K562 (cell line): ENCODE measurements around the gene CLDN7. TPM values are rescaled to one million over a fixed set of nuclear protein-coding genes. Genes with fewer than 3 reads are reported as not detected.
A peak's percentile ranks its signal among the peaks of the same experiment; 100 is the strongest.

ENCODE experiments used
- ARNT ChIP-seq, 2 experiments: fragments of 450-650 bp; IDR thresholded peaks; 2 replicates each; pipeline ENCODE4 v1.6.1; 2016; ENCODE audit warnings: mild to moderate bottlenecking in 1 of 2
- BCLAF1 ChIP-seq, 2 experiments: fragments of 450-650 bp in 1 of 2; IDR thresholded peaks; 2 replicates each; pipeline ENCODE4 v1.6.1; 2011 to 2017; ENCODE audit warnings: low read depth in 2 of 2, antibody characterized with exemption in 1 of 2, borderline replicate concordance in 1 of 2, low read length in 1 of 2, mild to moderate bottlenecking in 1 of 2, mixed read lengths in 1 of 2; ENCODE audit not compliant: control insufficient read depth in 1 of 2
- BCOR ChIP-seq: fragments of 450-650 bp; IDR thresholded peaks from 2 replicates; pipeline ENCODE4 v1.6.1; 2016
- CTBP1 ChIP-seq: fragments of 450-650 bp; IDR thresholded peaks from 2 replicates; pipeline ENCODE4 v1.6.1; 2016; ENCODE audit warnings: borderline replicate concordance
- DIDO1 ChIP-seq: fragments of 450-650 bp; IDR thresholded peaks from 2 replicates; pipeline ENCODE4 v1.6.1; 2016; ENCODE audit warnings: low read depth, missing biosample characterization, missing genetic modification characterization
- EHMT2 ChIP-seq: fragments of 450-650 bp; IDR thresholded peaks from 2 replicates; pipeline ENCODE4 v1.6.1; 2018; ENCODE audit warnings: antibody characterized with exemption
- ESRRA ChIP-seq: fragments of 450-650 bp; IDR thresholded peaks from 2 replicates; pipeline ENCODE4 v1.6.1; 2014; ENCODE audit warnings: low read depth, mild to moderate bottlenecking, moderate library complexity, borderline replicate concordance
- HMG20A ChIP-seq: fragments of 450-650 bp; formaldehyde crosslinking; conservative IDR thresholded peaks from 2 replicates; pipeline ENCODE4 v1.4.0; 2020; ENCODE audit warnings: mild to moderate bottlenecking, mixed read lengths
- HNRNPLL ChIP-seq: fragments of 200-400 bp; formaldehyde crosslinking; IDR thresholded peaks from 2 replicates; pipeline ENCODE4 v1.6.1; 2017; ENCODE audit warnings: low read length, low read depth, mild to moderate bottlenecking; ENCODE audit not compliant: poor library complexity, severe bottlenecking
- IFI16 ChIP-seq: fragments of 250-450 bp; sonication (Bioruptor Pico); IDR thresholded peaks from 2 replicates; pipeline ENCODE4 v2.1.2; 2022; ENCODE audit warnings: mild to moderate bottlenecking, inconsistent platforms
- POLR2B ChIP-seq: fragments of 450-650 bp; IDR thresholded peaks from 2 replicates; pipeline ENCODE4 v1.6.1; 2018; ENCODE audit warnings: low read depth; ENCODE audit not compliant: partially characterized antibody
- RB1 ChIP-seq: fragments of 450-650 bp; IDR thresholded peaks from 2 replicates; pipeline ENCODE4 v1.6.1; 2017; ENCODE audit warnings: low read depth, mild to moderate bottlenecking
- RBM15 ChIP-seq: fragments of 200-400 bp; formaldehyde crosslinking; IDR thresholded peaks from 2 replicates; pipeline ENCODE4 v1.6.1; 2018; ENCODE audit warnings: mild to moderate bottlenecking, low read length, moderate library complexity; ENCODE audit not compliant: insufficient read depth
- RBM25 ChIP-seq: fragments of 200-400 bp; formaldehyde crosslinking; IDR thresholded peaks from 2 replicates; pipeline ENCODE4 v1.6.1; 2018; ENCODE audit warnings: low read length, low read depth, moderate library complexity; ENCODE audit not compliant: severe bottlenecking
- RFX1 ChIP-seq: fragments of 450-650 bp; IDR thresholded peaks from 2 replicates; pipeline ENCODE4 v1.6.1; 2016; ENCODE audit warnings: mild to moderate bottlenecking, moderate library complexity
- SMC3 ChIP-seq: conservative IDR thresholded peaks from 2 replicates; pipeline ENCODE4 v1.6.1; 2011; ENCODE audit warnings: low read depth, low read length, improper control_type of control experiment; ENCODE audit not compliant: insufficient read depth
- SREBF2 ChIP-seq: sonication (generic); formaldehyde crosslinking; IDR thresholded peaks from 2 replicates; pipeline ENCODE4 v1.4.0; 2020; ENCODE audit warnings: mild to moderate bottlenecking, missing genetic modification reagents
- TAF1 ChIP-seq: IDR thresholded peaks from 2 replicates; pipeline ENCODE4 v1.6.1; 2011; ENCODE audit warnings: mild to moderate bottlenecking, low read length, moderate library complexity; ENCODE audit not compliant: insufficient read depth, control insufficient read depth, severe bottlenecking; ENCODE audit errors: extremely low read depth
- TAF9B ChIP-seq: fragments of 450-650 bp; IDR thresholded peaks from 2 replicates; pipeline ENCODE4 v1.6.1; 2018; ENCODE audit warnings: mild to moderate bottlenecking; ENCODE audit not compliant: partially characterized antibody
- USF1 ChIP-seq: sonication (generic); formaldehyde crosslinking; IDR thresholded peaks from 2 replicates; pipeline ENCODE4 v1.9.0; 2022; ENCODE audit warnings: mild to moderate bottlenecking, missing genetic modification reagents
- ZKSCAN1 ChIP-seq: fragments of 150-350 bp; IDR thresholded peaks from 2 replicates; pipeline ENCODE4 v1.6.1; 2016; ENCODE audit warnings: low read depth, low read length
- ZNF143 ChIP-seq: sonication (generic); formaldehyde crosslinking; IDR thresholded peaks from 2 replicates; pipeline ENCODE4 v1.9.0; 2022; ENCODE audit warnings: mild to moderate bottlenecking, missing genetic modification reagents
- ZNF175 ChIP-seq: fragments of 200-800 bp; sonication (Bioruptor generic); IDR thresholded peaks from 2 replicates; pipeline ENCODE4 v1.6.1; 2016; ENCODE audit warnings: low read depth, mild to moderate bottlenecking, missing genetic modification characterization, missing compliant biosample characterization
- ZNF707 ChIP-seq: fragments of 250-450 bp; sonication (Bioruptor Pico); conservative IDR thresholded peaks from 2 replicates; pipeline ENCODE4 v1.8.0; 2022; ENCODE audit warnings: inconsistent platforms, mild to moderate bottlenecking, moderate library complexity
- ZSCAN32 ChIP-seq: fragments of 450-650 bp; formaldehyde crosslinking; IDR thresholded peaks from 2 replicates; pipeline ENCODE4 v1.4.0; 2020; ENCODE audit warnings: mild to moderate bottlenecking, moderate library complexity
- polyA plus RNA-seq, 8 experiments: library from polyadenylated mRNA; depleted of rRNA in 4 of 8; stranded (reverse) in 5 of 8; unstranded in 3 of 8; fragments of >200 nt; fragmentation: Nextera tagmentation in 2 of 8; fragmentation: Illumina TruSeq in 1 of 8; extraction: Ambion mirVana in 2 of 8; extraction: Trizol in 1 of 8; gene quantifications; 2 replicates each; pipeline versions ENCODE4 v1.2.1 to v1.2.3, GENCODE V29; 2011 to 2014; ENCODE audit warnings: inconsistent platforms in 1 of 8, missing spikeins in 1 of 8
- total RNA-seq, 7 experiments: library from RNA; depleted of rRNA in 6 of 7; stranded (reverse); fragments of >200 nt in 6 of 7; fragmentation: Illumina TruSeq in 2 of 7; extraction: Trizol in 2 of 7; gene quantifications; 2 replicates each; pipeline versions ENCODE4 v1.2.1 to v1.2.3, GENCODE V29; 2011 to 2021; ENCODE audit warnings: low replicate concordance in 1 of 7

CLDN7 gene
- total and polyA plus RNA-seq, 9 of the 15 experiments (the other 6 are each of a cell fraction or from before 2014, with no cell fraction given): 2.2 to 14.5 (median 7.6) TPM

- TF ChIP-seq HNRNPLL (no peak), RBM15 (no peak), RB1 (peak; percentile 83), ZSCAN32 (CRISPR knock-in tag) (no peak), POLR2B (no peak), IFI16 (CRISPR knock-in tag) (no peak), TAF9B (no peak), RBM25 (no peak), ESRRA (peak; percentile 67; the same call in 1 of the 2 replicates), SMC3 (peak; percentile 83), DIDO1 (no peak), CTBP1 (peak; percentile 40; the same call in 1 of the 2 replicates), BCLAF1 (IDR thresholded peaks at IDR 0.05; ENCODE audit: borderline replicate concordance in 1 of 2, control insufficient read depth in 1 of 2, low read depth in 2 of 2, low read length in 1 of 2) (no peak), BCOR (no peak), EHMT2 (no peak), ZNF143 (CRISPR knock-in tag) (no peak), ZNF707 (CRISPR knock-in tag) (no peak), ZNF175 (no peak), ZKSCAN1 (no peak), USF1 (peak; percentile 61; the same call in 1 of the 2 replicates), ARNT (IDR thresholded peaks at IDR 0.05) (no peak), HMG20A (no peak), TAF1 (no peak), RFX1 (no peak), SREBF2 (CRISPR knock-in tag) (no peak)
Observed at GRCh38 chr17:7296189-7296861, 34.0 kb upstream of the CLDN7 start (continued).
